CD4-positive, alpha-beta T cell (primary cell): Measurements from ENCODE around the gene DCTN4. TPM values are rescaled to one million over a fixed set of nuclear protein-coding genes. Genes with fewer than 3 reads are reported as not detected.

Experiments
- ATAC-seq: fragments of 200-7000 bp; cut with Tn5 transposase; one replicate; pipeline ENCODE4 v1.10.0; 2022; ENCODE audit warnings: mild to moderate bottlenecking; ENCODE audit not compliant: poor library complexity
- CTCF ChIA-PET: fragments of 350-600 bp; sonication (Branson Sonifier 250); formaldehyde crosslinking; loops from one replicate; lab custom pipeline; 2021; ENCODE audit warnings: antibody characterized with exemption, inconsistent platforms; lab: Charles Lee
- POLR2A ChIA-PET: fragments of 350-600 bp; sonication (Branson Sonifier 250); formaldehyde crosslinking; loops from one replicate; lab custom pipeline; 2021; ENCODE audit warnings: antibody characterized with exemption, inconsistent platforms; lab: Charles Lee
- DNase-seq, 14 experiments: peaks; one replicate each; pipeline ENCODE4 v3.0.0-alpha.2; 2013 to 2020; ENCODE audit warnings: mixed read lengths in 2 of 14
- H3K27ac ChIP-seq, 2 donors: one replicate each; pipeline versions ENCODE4 v1.5.1 to v1.7.0; 2013; ENCODE audit warnings: low read length in 2 of 2, low read depth in 1 of 2, mild to moderate bottlenecking in 1 of 2
- H3K27me3 ChIP-seq, 2 experiments: 1 replicate in 1 of 2; 2 replicates in 1 of 2; pipeline versions ENCODE4 v1.6.1 to v1.7.0; 2013; ENCODE audit warnings: low read length in 2 of 2, control low read depth in 1 of 2, mild to moderate bottlenecking in 1 of 2, moderate library complexity in 1 of 2; ENCODE audit not compliant: insufficient read depth in 2 of 2, control insufficient read depth in 1 of 2
- H3K36me3 ChIP-seq: one replicate; pipeline ENCODE4 v1.6.1; 2013; ENCODE audit warnings: low read length, control low read depth; ENCODE audit not compliant: insufficient read depth
- H3K4me1 ChIP-seq: one replicate; pipeline ENCODE4 v1.6.1; 2013; ENCODE audit warnings: low read length, control low read depth; ENCODE audit not compliant: insufficient read depth
- H3K4me3 ChIP-seq: one replicate; pipeline ENCODE4 v1.5.1; 2013; ENCODE audit warnings: mild to moderate bottlenecking, low read length, moderate library complexity
- H3K9me3 ChIP-seq, 2 experiments: 1 replicate in 1 of 2; 2 replicates in 1 of 2; pipeline versions ENCODE4 v1.6.1 to v1.7.0; 2013; ENCODE audit warnings: low read length in 2 of 2, mild to moderate bottlenecking in 2 of 2, control low read depth in 1 of 2, moderate library complexity in 1 of 2; ENCODE audit not compliant: control insufficient read depth in 1 of 2, insufficient read depth in 1 of 2
- H3K27ac Mint-ChIP-seq: one replicate; pipeline ENCODE4 v1.8.0; 2020; ENCODE audit warnings: mixed read lengths
- H3K27me3 Mint-ChIP-seq: one replicate; pipeline ENCODE4 v1.8.0; 2021; ENCODE audit warnings: mixed read lengths
- H3K36me3 Mint-ChIP-seq: one replicate; pipeline ENCODE4 v1.8.0; 2021; ENCODE audit warnings: low read depth, mixed read lengths
- H3K4me1 Mint-ChIP-seq: one replicate; pipeline ENCODE4 v1.8.0; 2021; ENCODE audit warnings: low read depth, mixed read lengths
- H3K4me3 Mint-ChIP-seq: one replicate; pipeline ENCODE4 v1.8.0; 2020; ENCODE audit warnings: mild to moderate bottlenecking, mixed read lengths
- H3K9me3 Mint-ChIP-seq: one replicate; pipeline ENCODE4 v1.8.0; 2020; ENCODE audit warnings: mixed read lengths
- CTCF ChIP-seq: fragments of 200-600 bp; IDR thresholded peaks from one replicate; pipeline ENCODE4 v1.8.0; 2022; ENCODE audit warnings: antibody characterized with exemption, mild to moderate bottlenecking
- intact Hi-C, 2 experiments: fragments of 100-400 bp; cut with DNase I in 1 of 2; cut with micrococcal nuclease in 1 of 2; formaldehyde crosslinking; loops; one replicate each; pipeline versions ENCODE4 v1.15.1 to v1.9.0; 2023 to 2025; cut with DNase I, micrococcal nuclease
- total RNA-seq, 174 experiments: library from RNA in 2 of 174; stranded (reverse) in 2 of 174; gene quantifications; one replicate each; pipeline ENCODE4 v1.2.3 and lab custom pipeline; 2021 to 2026

Gene DCTN4
- total RNA-seq, 2 experiments from 2014 or later: 81.2 to 84.4 TPM

- Mint-ChIP-seq H3K4me1 (peaks cover 38% of the 10 kb centered on the region), H3K27ac (no peak overlapping the region), H3K9me3 (no peaks in the 10 kb centered on the region), H3K27me3 (no peaks in the 10 kb centered on the region), H3K36me3 (peaks cover 41% of the 10 kb centered on the region), H3K4me3 (no peak overlapping the region)
- ChIA-PET CTCF (interaction anchor here (1.4 to 3.2 kb wide), 2 partner anchors 16 to 89 kb away, joined by 3 to 10 read pairs; partner anchors contain the start of gene IRGM), POLR2A (interaction anchor here (0.7 to 3.9 kb wide), 18 partner anchors 8 to 494 kb away, joined by 3 to 52 read pairs (median 6); partner anchors contain the start of genes CD74, GM2A, IRGM and RBM22)
- no peaks in the 10 kb centered on the region for H3K27me3 ChIP-seq
- DNase-seq: peak in 1 of 14 experiments; percentile 13
- H3K4me1 ChIP-seq: peaks cover 24% of the 10 kb centered on the region
- peak overlapping the region; percentile 96 for H3K27ac ChIP-seq
- TF ChIP-seq CTCF: no peak
- no peaks in the 10 kb centered on the region for H3K9me3 ChIP-seq
- peak; percentile 7 for ATAC-seq
- intact Hi-C loops: loop anchor here (1.0 to 5.0 kb wide), 6 partner anchors 25 to 311 kb away; partner anchors contain the start of genes RBM22 (in 2 of the 2) and RPS14 (in 1 of the 2)
- peaks cover 31% of the 10 kb centered on the region for H3K36me3 ChIP-seq
- peak overlapping the region; percentile 69 for H3K4me3 ChIP-seq
These were observed 650 bp downstream of the DCTN4 start for GRCh38 chr5:150758203-150758530.

GRCh38 chr5:150757087-150757649, 1.6 kb downstream of the DCTN4 start:
- Mint-ChIP-seq H3K27ac (no peak overlapping the region), H3K27me3 (no peaks in the 10 kb centered on the region), H3K4me3 (peak overlapping the region; percentile 53), H3K9me3 (no peaks in the 10 kb centered on the region), H3K36me3 (peaks cover 51% of the 10 kb centered on the region), H3K4me1 (peaks cover 38% of the 10 kb centered on the region)
- Histone ChIP-seq H3K27me3 (no peaks in the 10 kb centered on the region), H3K27ac (peak overlapping the region in 1 of 2 donors; percentile 96), H3K9me3 (no peaks in the 10 kb centered on the region), H3K36me3 (peaks cover 41% of the 10 kb centered on the region), H3K4me1 (peaks cover 24% of the 10 kb centered on the region), H3K4me3 (no peak overlapping the region)
- ATAC-seq: no peak
- POLR2A ChIA-PET: interaction anchor here (1.0 to 3.9 kb wide), 6 partner anchors 16 to 496 kb away, joined by 3 to 52 read pairs (median 8); partner anchors contain the start of genes GM2A, RBM22, RPS14 and SMIM3
- DNase-seq: no peak
- TF ChIP-seq CTCF: no peak
- CTCF ChIA-PET: interaction anchor here (1.2 to 3.2 kb wide), 2 partner anchors 56 to 90 kb away, joined by 3 to 10 read pairs; partner anchors contain the start of genes IRGM and RBM22
- intact Hi-C loops: loop anchor here in 1 of 2 experiments (5.0 kb wide), 2 partner anchors 100 to 310 kb away; partner anchors contain the start of gene RPS14

GRCh38 chr5:150753863-150754262, 5.0 kb downstream of the DCTN4 start:
- Histone ChIP-seq H3K27ac (no peak overlapping the region), H3K4me3 (no peak overlapping the region), H3K4me1 (peaks cover 19% of the 10 kb centered on the region), H3K27me3 (no peaks in the 10 kb centered on the region), H3K9me3 (no peaks in the 10 kb centered on the region), H3K36me3 (peaks cover 72% of the 10 kb centered on the region)
- Mint-ChIP-seq H3K27me3 (no peaks in the 10 kb centered on the region), H3K9me3 (no peaks in the 10 kb centered on the region), H3K4me1 (peaks cover 56% of the 10 kb centered on the region), H3K4me3 (no peak overlapping the region), H3K27ac (peak overlapping the region; percentile 46), H3K36me3 (peaks cover 80% of the 10 kb centered on the region)
- no peak for TF ChIP-seq CTCF
- DNase-seq: no peak
- POLR2A ChIA-PET: no interaction called here
- intact Hi-C loops: no loop called here
- ATAC-seq: no peak
- CTCF ChIA-PET: interaction anchor here (1.0 to 1.6 kb wide), 2 partner anchors 53 to 93 kb away, joined by 3 to 5 read pairs; partner anchors contain the start of gene RBM22
